SK-N-SH (cell line): ENCODE results near the gene LAGE3. TPM values are rescaled to one million over a fixed set of nuclear protein-coding genes. Genes with fewer than 3 reads are reported as not detected.

Source experiments
- CTCF ChIA-PET: fragments of 300-600, 350-600 bp; formaldehyde crosslinking; extraction: SDS; loops from one replicate; lab custom pipeline; 2021; lab: Yijun Ruan, JAX
- POLR2A ChIA-PET: fragments of 350-600 bp; sonication (Branson Sonifier 250); formaldehyde crosslinking; extraction: SDS; loops from one replicate; lab custom pipeline; 2020; ENCODE audit warnings: antibody characterized with exemption, inconsistent platforms; lab: Yijun Ruan, JAX
- DNase-seq: peaks from one replicate; pipeline ENCODE4 v3.0.0; 2012
- H2AFZ ChIP-seq: fragments of 200-600 bp; sonication (generic); 2 replicates; pipeline ENCODE4 v1.8.1; 2016; ENCODE audit warnings: antibody characterized with exemption, mild to moderate bottlenecking, low read depth
- H3F3A ChIP-seq: fragments of 200-600 bp; sonication (generic); replicated peaks from 2 replicates; pipeline ENCODE3; 2016; ENCODE audit warnings: antibody characterized with exemption, mild to moderate bottlenecking; ENCODE audit not compliant: insufficient read depth
- H3K27ac ChIP-seq, 2 experiments: fragments of 200-500 bp in 1 of 2; fragments of 200-600 bp in 1 of 2; sonication (Bioruptor generic) in 1 of 2; sonication (generic), shearing (Covaris generic) in 1 of 2; 2 replicates each; pipeline versions ENCODE4 v1.5.1 to v1.6.1; 2014 to 2016; ENCODE audit warnings: low read depth in 2 of 2, inconsistent platforms in 1 of 2, low read length in 1 of 2, mild to moderate bottlenecking in 1 of 2, mixed read lengths in 1 of 2
- H3K27me3 ChIP-seq: fragments of 200-600 bp; sonication (generic), shearing (Covaris generic); 2 replicates; pipeline ENCODE4 v1.6.1; 2016; ENCODE audit warnings: mixed run types; ENCODE audit not compliant: insufficient read depth
- H3K36me3 ChIP-seq, 2 experiments: fragments of 200-500 bp in 1 of 2; fragments of 200-600 bp in 1 of 2; sonication (Bioruptor generic) in 1 of 2; sonication (generic) in 1 of 2; replicated peaks in 1 of 2; 2 replicates each; pipeline versions ENCODE3 to v1.5.1; 2014 to 2016; ENCODE audit warnings: low read length in 1 of 2, mild to moderate bottlenecking in 1 of 2; ENCODE audit not compliant: insufficient read depth in 2 of 2, control insufficient read depth in 1 of 2
- H3K4me1 ChIP-seq, 2 experiments: fragments of 200-500 bp in 1 of 2; fragments of 200-600 bp in 1 of 2; sonication (Bioruptor generic) in 1 of 2; sonication (generic), shearing (Covaris generic) in 1 of 2; 2 replicates each; pipeline versions ENCODE4 v1.5.1 to v1.6.1; 2014 to 2016; ENCODE audit warnings: low read depth in 1 of 2, low read length in 1 of 2, mixed run types in 1 of 2; ENCODE audit not compliant: insufficient read depth in 2 of 2, control insufficient read depth in 1 of 2
- H3K4me2 ChIP-seq: fragments of 200-600 bp; sonication (generic), shearing (Covaris generic); 2 replicates; pipeline ENCODE4 v1.6.1; 2017; ENCODE audit warnings: mixed run types
- H3K4me3 ChIP-seq, 2 experiments: fragments of 200-500 bp in 1 of 2; fragments of 200-600 bp in 1 of 2; sonication (Bioruptor generic) in 1 of 2; sonication (generic), shearing (Covaris generic) in 1 of 2; 2 replicates each; pipeline versions ENCODE4 v1.5.1 to v1.8.1; 2014 to 2016; ENCODE audit warnings: low read depth in 2 of 2, inconsistent platforms in 1 of 2, low read length in 1 of 2, mild to moderate bottlenecking in 1 of 2, mixed read lengths in 1 of 2, moderate library complexity in 1 of 2
- H3K79me2 ChIP-seq: fragments of 200-600 bp; sonication (generic); 2 replicates; pipeline ENCODE4 v1.8.1; 2017; ENCODE audit warnings: mild to moderate bottlenecking; ENCODE audit not compliant: insufficient read depth
- H3K9ac ChIP-seq: fragments of 200-600 bp; sonication (generic); 2 replicates; pipeline ENCODE4 v1.6.1; 2017; ENCODE audit warnings: mixed run types
- H3K9me2 ChIP-seq: fragments of 200-600 bp; sonication (generic); 2 replicates; pipeline ENCODE4 v1.6.1; 2017; ENCODE audit warnings: mixed run types
- H3K9me3 ChIP-seq: fragments of 200-600 bp; sonication (generic); 2 replicates; pipeline ENCODE4 v1.6.1; 2017; ENCODE audit warnings: mixed run types, mild to moderate bottlenecking, moderate library complexity
- H4K20me1 ChIP-seq: fragments of 200-600 bp; sonication (generic); 2 replicates; pipeline ENCODE4 v1.6.1; 2017; ENCODE audit warnings: mild to moderate bottlenecking, mixed run types; ENCODE audit not compliant: insufficient read depth
- CHD2 ChIP-seq: fragments of 150-350 bp; IDR thresholded peaks from 2 replicates; pipeline ENCODE4 v1.6.1; 2018; ENCODE audit warnings: low read length; ENCODE audit not compliant: partially characterized antibody
- CTCF ChIP-seq: fragments of 200-600 bp; sonication (generic); IDR thresholded peaks from 2 replicates; pipeline ENCODE4 v1.6.1; 2017; ENCODE audit warnings: antibody characterized with exemption, mild to moderate bottlenecking, moderate library complexity
- EP300 ChIP-seq, 2 experiments: IDR thresholded peaks; 2 replicates each; pipeline versions ENCODE4 v1.4.0 to v1.6.1; 2012; ENCODE audit warnings: borderline replicate concordance in 1 of 2, low read depth in 1 of 2, low read length in 1 of 2
- FOSL2 ChIP-seq: IDR thresholded peaks from 2 replicates; pipeline ENCODE4 v1.4.0; 2012; ENCODE audit warnings: low read depth, mild to moderate bottlenecking, moderate library complexity, borderline replicate concordance
- FOXJ3 ChIP-seq: sonication (generic); formaldehyde crosslinking; IDR thresholded peaks from 2 replicates; pipeline ENCODE4 v1.5.1; 2020; ENCODE audit warnings: mild to moderate bottlenecking, missing genetic modification reagents
- FOXM1 ChIP-seq: IDR thresholded peaks from 2 replicates; pipeline ENCODE4 v1.4.0; 2012; ENCODE audit warnings: low read depth, mild to moderate bottlenecking
- GABPA ChIP-seq: IDR thresholded peaks from 2 replicates; pipeline ENCODE4 v1.4.0; 2012; ENCODE audit warnings: low read depth, mild to moderate bottlenecking
- IRF3 ChIP-seq: fragments of 150-350 bp; IDR thresholded peaks from 2 replicates; pipeline ENCODE4 v1.6.1; 2016; ENCODE audit warnings: mild to moderate bottlenecking, low read depth, low read length
- JUND ChIP-seq: IDR thresholded peaks from 2 replicates; pipeline ENCODE4 v1.4.0; 2012
- MAX ChIP-seq: IDR thresholded peaks from 2 replicates; pipeline ENCODE4 v1.4.0; 2012; ENCODE audit warnings: low read depth
- MEF2A ChIP-seq: IDR thresholded peaks from 2 replicates; pipeline ENCODE4 v1.4.0; 2012; ENCODE audit warnings: low read depth, borderline replicate concordance
- MXI1 ChIP-seq: IDR thresholded peaks from 2 replicates; pipeline ENCODE4 v1.6.1; 2012; ENCODE audit warnings: mild to moderate bottlenecking, low read depth, low read length, improper control_type of control experiment
- NRF1 ChIP-seq: IDR thresholded peaks from 2 replicates; pipeline ENCODE4 v1.6.1; 2012; ENCODE audit warnings: low read depth, mild to moderate bottlenecking, low read length
- POLR2AphosphoS5 ChIP-seq: IDR thresholded peaks from 2 replicates; pipeline ENCODE4 v1.6.1; 2012; ENCODE audit warnings: low read depth, low read length
- RAD21 ChIP-seq: IDR thresholded peaks from 2 replicates; pipeline ENCODE4 v1.6.1; 2012; ENCODE audit warnings: mild to moderate bottlenecking, low read length
- RCOR1 ChIP-seq: fragments of 150-350 bp; IDR thresholded peaks from 2 replicates; pipeline ENCODE4 v1.6.1; 2017; ENCODE audit warnings: antibody characterized with exemption, low read length
- RFX5 ChIP-seq: IDR thresholded peaks from 2 replicates; pipeline ENCODE4 v1.6.1; 2012; ENCODE audit warnings: mild to moderate bottlenecking, improper control_type of control experiment, low read length
- RXRA ChIP-seq: IDR thresholded peaks from 2 replicates; pipeline ENCODE4 v1.4.0; 2012; ENCODE audit warnings: low read depth, mild to moderate bottlenecking, borderline replicate concordance
- SIN3A ChIP-seq: IDR thresholded peaks from 2 replicates; pipeline ENCODE4 v1.6.1; 2012; ENCODE audit warnings: low read depth, mild to moderate bottlenecking, low read length, moderate library complexity, borderline replicate concordance
- SMC3 ChIP-seq: IDR thresholded peaks from 2 replicates; pipeline ENCODE4 v1.6.1; 2012; ENCODE audit warnings: low read depth, low read length, improper control_type of control experiment
- TAF1 ChIP-seq: IDR thresholded peaks from 2 replicates; pipeline ENCODE4 v1.6.1; 2012; ENCODE audit warnings: low read depth, mild to moderate bottlenecking, low read length, moderate library complexity, borderline replicate concordance
- TCF12 ChIP-seq: IDR thresholded peaks from 2 replicates; pipeline ENCODE4 v1.4.0; 2012
- TEAD4 ChIP-seq: IDR thresholded peaks from 2 replicates; pipeline ENCODE4 v1.4.0; 2012; ENCODE audit warnings: mild to moderate bottlenecking, borderline replicate concordance; ENCODE audit not compliant: insufficient read depth
- YY1 ChIP-seq: IDR thresholded peaks from 2 replicates; pipeline ENCODE4 v1.4.0; 2012; ENCODE audit warnings: low read depth, mild to moderate bottlenecking
- ZBTB33 ChIP-seq: IDR thresholded peaks from 2 replicates; pipeline ENCODE4 v1.4.0; 2012; ENCODE audit warnings: low read depth, borderline replicate concordance
- WGBS: methylation state at CpG from one replicate; pipeline ENCODE4 v1.1.6; 2017; ENCODE audit warnings: low lambda C conversion rate; 5-methylcytosine and 5-hydroxymethylcytosine counted together
- polyA plus RNA-seq, 3 experiments: library from polyadenylated mRNA; depleted of rRNA; stranded (reverse); fragments of >200 nt; gene quantifications; 2 replicates each; pipeline ENCODE4 v1.2.3, GENCODE V29; 2012

LAGE3 gene
- polyA plus RNA-seq, 1 of the 3 experiments (the other 2 are of a cell fraction), result 37.2 TPM

GRCh38 chrX:154457491-154458115, 21.5 kb downstream of the LAGE3 start (continued):
- TF ChIP-seq CTCF, result no peak
- no peak for TF ChIP-seq SMC3
- TF ChIP-seq RFX5, result no peak
- TF ChIP-seq POLR2AphosphoS5, result no peak
- TF ChIP-seq MAX, result no peak
- no peak for TF ChIP-seq FOXM1
- TF ChIP-seq TAF1, result no peak
- no peak for TF ChIP-seq EP300 (IDR thresholded peaks at IDR 0.05; ENCODE audit: borderline replicate concordance in 1 of 2, low read depth in 1 of 2, low read length in 1 of 2)
- TF ChIP-seq YY1, result no peak
- no peak for TF ChIP-seq NRF1
- no peak for TF ChIP-seq MEF2A
- TF ChIP-seq JUND, result no peak

- POLR2A ChIA-PET, result no interaction called here
- Histone ChIP-seq H4K20me1 (no peaks in the 10 kb centered on the region), H3K36me3 (no peaks in the 10 kb centered on the region), H3F3A (peaks cover 4% of the 10 kb centered on the region), H3K9me2 (no peaks in the 10 kb centered on the region), H3K79me2 (no peaks in the 10 kb centered on the region), H3K27ac (no peak overlapping the region), H3K27me3 (peaks cover 21% of the 10 kb centered on the region), H3K9me3 (no peaks in the 10 kb centered on the region), H3K4me1 (no peaks in the 10 kb centered on the region), H3K4me3 (no peak overlapping the region), H2AFZ (no peak overlapping the region), H3K4me2 (no peak overlapping the region), H3K9ac (no peak overlapping the region)
- CTCF ChIA-PET, result no interaction called here
- TF ChIP-seq CTCF (no peak), RCOR1 (no peak), JUND (no peak), TCF12 (no peak), GABPA (no peak), MAX (no peak), CHD2 (no peak), RAD21 (no peak), IRF3 (no peak), SIN3A (no peak), FOSL2 (no peak), FOXJ3 (CRISPR knock-in tag) (no peak), RXRA (no peak), ZBTB33 (no peak), TEAD4 (no peak), TAF1 (no peak), RFX5 (no peak), MXI1 (no peak)
- WGBS, result 85% methylated on average over 9 of the region's 9 CpGs
- no peak for DNase-seq
Measured at GRCh38 chrX:154452823-154453222, 26.3 kb downstream of the LAGE3 start.
